ENCODE measurements around the gene TPSG1.

DNA sequence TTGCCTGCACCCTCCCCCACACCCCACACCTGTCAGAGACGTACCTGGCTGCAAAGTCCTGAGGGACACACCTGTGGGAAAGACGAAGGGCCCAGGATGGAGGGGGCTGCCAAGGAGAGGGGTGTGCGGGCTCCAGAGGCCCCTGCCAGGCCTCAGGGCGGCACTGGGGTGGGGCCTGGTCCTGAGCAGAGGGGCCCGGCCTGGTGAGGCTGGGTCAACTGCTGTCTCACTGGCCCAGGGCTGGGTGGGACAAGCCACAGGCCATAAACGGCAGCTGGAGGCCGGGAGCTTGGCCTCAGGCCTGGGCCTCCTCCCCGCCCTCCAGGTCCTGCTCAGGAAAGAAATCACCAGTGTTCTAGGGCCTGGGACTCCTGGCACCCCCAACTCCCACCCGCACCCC is 510 bp downstream of the TPSG1 start:
- TF ChIP-seq YY1 (IDR thresholded peaks at IDR 0.05; ENCODE audit: insufficient read depth, insufficient read length) (no peak), SUZ12 (IDR thresholded peaks at IDR 0.05; ENCODE audit: extremely low read depth, insufficient read depth, insufficient read length) (no peak), ZNF274 (IDR thresholded peaks at IDR 0.05; ENCODE audit: low read depth, low read length) (no peak)

Data from NT2/D1 (cell line).